GM23338 (cell line): ENCODE measurements around the gene RHBDD1. TPM values are rescaled to one million over a fixed set of nuclear protein-coding genes. Genes with fewer than 3 reads are reported as not detected.
A peak's percentile ranks its signal among the peaks of the same experiment; 100 is the strongest.

Experiments used
- ATAC-seq: fragments of 200-7000 bp; cut with Tn5 transposase; 3 replicates; pipeline ENCODE4 v1.9.1; 2020
- DNase-seq: peaks from one replicate; pipeline ENCODE4 v3.0.0-alpha.2; 2015; ENCODE audit warnings: low spot score
- H2AFZ ChIP-seq: fragments of 200-600 bp; sonication (generic); 2 replicates; pipeline ENCODE4 v1.8.0; 2016; ENCODE audit warnings: antibody characterized with exemption, mild to moderate bottlenecking, moderate library complexity
- H3F3A ChIP-seq: fragments of 200-600 bp; sonication (generic); replicated peaks from 2 replicates; pipeline ENCODE4 v1.8.0; 2017; ENCODE audit warnings: antibody characterized with exemption, mixed run types, low read depth
- H3K27ac ChIP-seq: fragments of 200-600 bp; sonication (generic); 2 replicates; pipeline ENCODE4 v1.6.1; 2016; ENCODE audit warnings: low read depth
- H3K27me3 ChIP-seq: fragments of 200-600 bp; sonication (generic); 2 replicates; pipeline ENCODE4 v1.8.0; 2016; ENCODE audit warnings: mild to moderate bottlenecking, mixed run types, moderate library complexity; ENCODE audit not compliant: insufficient read depth
- H3K36me3 ChIP-seq: fragments of 200-600 bp; sonication (generic); 2 replicates; pipeline ENCODE4 v1.8.0; 2016; ENCODE audit warnings: mild to moderate bottlenecking; ENCODE audit not compliant: insufficient read depth
- H3K4me1 ChIP-seq: fragments of 200-600 bp; sonication (generic); 2 replicates; pipeline ENCODE4 v1.8.0; 2016; ENCODE audit warnings: mild to moderate bottlenecking, moderate library complexity; ENCODE audit not compliant: insufficient read depth
- H3K4me2 ChIP-seq: fragments of 200-600 bp; sonication (generic); 2 replicates; pipeline ENCODE4 v1.7.1; 2017; ENCODE audit warnings: mixed run types
- H3K4me3 ChIP-seq: fragments of 200-600 bp; sonication (generic); 2 replicates; pipeline ENCODE4 v1.6.1; 2016; ENCODE audit warnings: mixed run types
- H3K79me2 ChIP-seq: fragments of 200-600 bp; sonication (generic); replicated peaks from 2 replicates; pipeline ENCODE4 v1.8.0; 2017; ENCODE audit warnings: mild to moderate bottlenecking; ENCODE audit not compliant: insufficient read depth
- H3K9me2 ChIP-seq: fragments of 200-600 bp; sonication (generic); 2 replicates; pipeline ENCODE4 v1.8.0; 2017; ENCODE audit not compliant: insufficient read depth
- H4K20me1 ChIP-seq: fragments of 200-600 bp; sonication (generic); replicated peaks from 2 replicates; pipeline ENCODE4 v1.8.0; 2017; ENCODE audit warnings: mild to moderate bottlenecking; ENCODE audit not compliant: insufficient read depth
- H3K27ac Mint-ChIP-seq: 2 replicates; pipeline ENCODE4 v1.8.0; 2020; ENCODE audit warnings: inconsistent platforms, mild to moderate bottlenecking, moderate library complexity, mixed read lengths
- H3K27me3 Mint-ChIP-seq: 3 replicates; pipeline ENCODE4 v1.8.0; 2022; ENCODE audit warnings: low read depth, mild to moderate bottlenecking, moderate library complexity, mixed read lengths, inconsistent platforms; ENCODE audit not compliant: insufficient read depth, poor library complexity
- H3K36me3 Mint-ChIP-seq: 3 replicates; pipeline ENCODE4 v1.8.0; 2021; ENCODE audit warnings: low read depth, mild to moderate bottlenecking, inconsistent platforms, moderate library complexity, mixed read lengths
- H3K4me1 Mint-ChIP-seq: 3 replicates; pipeline ENCODE4 v1.8.0; 2020; ENCODE audit warnings: mild to moderate bottlenecking, inconsistent platforms, mixed read lengths
- H3K4me3 Mint-ChIP-seq: 3 replicates; pipeline ENCODE4 v1.8.0; 2021; ENCODE audit warnings: moderate library complexity, mild to moderate bottlenecking, inconsistent platforms, mixed read lengths
- H3K9me3 Mint-ChIP-seq: 3 replicates; pipeline ENCODE4 v1.8.0; 2020; ENCODE audit warnings: moderate library complexity, mild to moderate bottlenecking, inconsistent platforms, mixed read lengths
- EZH2phosphoT487 ChIP-seq: fragments of 200-600 bp; sonication (generic); IDR thresholded peaks from one replicate; pipeline ENCODE4 v1.8.1; 2018; ENCODE audit warnings: antibody characterized with exemption; ENCODE audit not compliant: unreplicated experiment
- NANOG ChIP-seq: IDR thresholded peaks from 2 replicates; pipeline ENCODE4 v1.6.1; 2016; ENCODE audit warnings: antibody characterized with exemption, borderline replicate concordance
- STAT1 ChIP-seq: IDR thresholded peaks from one replicate; pipeline ENCODE4 v1.6.1; 2016; ENCODE audit warnings: antibody characterized with exemption; ENCODE audit not compliant: unreplicated experiment
- ZNF114 ChIP-seq: fragments of 250-450 bp; sonication (Bioruptor Pico); IDR thresholded peaks from 2 replicates; pipeline ENCODE4 v1.5.0; 2020; ENCODE audit warnings: mild to moderate bottlenecking, moderate library complexity
- ZNF331 ChIP-seq: fragments of 250-450 bp; sonication (Bioruptor Pico); IDR thresholded peaks from 2 replicates; pipeline ENCODE4 v1.5.0; 2020; ENCODE audit warnings: low read depth, mild to moderate bottlenecking, moderate library complexity
- polyA plus RNA-seq: library from polyadenylated mRNA; unstranded; fragments of >200 nt; fragmentation: Nextera tagmentation; extraction: Ambion mirVana; gene quantifications from 2 replicates; pipeline ENCODE4 v1.2.1, GENCODE V29; 2016
- total RNA-seq: library from RNA; depleted of rRNA; stranded (reverse); fragments of >200 nt; shearing (Covaris generic); gene quantifications from 2 replicates; pipeline ENCODE4 v1.2.3, GENCODE V29; 2014
- TF ChIP-seq, protein P1 (sequence below): fragments of 250-450 bp; sonication (Bioruptor Pico); IDR thresholded peaks from 2 replicates; pipeline ENCODE4 v1.5.0; 2020; ENCODE audit warnings: mild to moderate bottlenecking, moderate library complexity

RHBDD1 gene
- total and polyA plus RNA-seq, 2 experiments from 2014 or later = 7.3 to 13.0 TPM

DNA sequence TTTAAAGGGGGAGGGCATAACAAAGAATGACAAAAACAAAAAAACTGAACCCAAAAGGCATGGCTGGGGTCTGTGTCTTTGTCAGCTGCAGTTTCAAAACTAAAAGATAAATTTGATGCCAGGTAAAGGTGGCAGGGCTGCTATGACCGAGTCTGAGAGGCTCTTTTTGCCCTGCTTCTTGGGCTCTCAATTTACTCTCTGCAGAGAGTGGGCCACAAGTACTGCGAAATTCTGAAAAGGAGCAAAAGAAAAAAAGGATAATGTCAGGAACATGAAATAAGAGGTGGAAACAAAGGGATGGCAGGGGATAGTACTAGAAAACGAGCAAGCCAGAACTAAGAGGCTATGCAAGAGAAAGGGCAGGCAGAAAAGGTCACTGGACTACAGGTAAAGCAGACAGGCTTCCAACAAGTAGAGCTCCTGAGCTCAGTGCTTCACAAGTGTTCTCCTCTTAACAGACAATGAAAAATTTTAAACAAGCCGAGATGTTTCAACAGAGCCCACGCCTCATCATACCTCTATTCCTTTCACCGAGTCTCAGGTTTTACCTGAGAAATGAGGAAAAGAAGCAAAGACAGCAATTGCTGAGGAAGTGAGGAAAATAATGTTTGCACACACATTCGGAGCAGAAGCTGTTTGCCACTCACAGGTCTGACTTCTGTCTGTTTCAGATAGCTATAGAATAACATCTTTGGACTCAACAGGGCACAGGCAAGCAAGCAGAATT is 43.5 kb upstream of the RHBDD1 start (continued):
- TF ChIP-seq, protein P1, sequence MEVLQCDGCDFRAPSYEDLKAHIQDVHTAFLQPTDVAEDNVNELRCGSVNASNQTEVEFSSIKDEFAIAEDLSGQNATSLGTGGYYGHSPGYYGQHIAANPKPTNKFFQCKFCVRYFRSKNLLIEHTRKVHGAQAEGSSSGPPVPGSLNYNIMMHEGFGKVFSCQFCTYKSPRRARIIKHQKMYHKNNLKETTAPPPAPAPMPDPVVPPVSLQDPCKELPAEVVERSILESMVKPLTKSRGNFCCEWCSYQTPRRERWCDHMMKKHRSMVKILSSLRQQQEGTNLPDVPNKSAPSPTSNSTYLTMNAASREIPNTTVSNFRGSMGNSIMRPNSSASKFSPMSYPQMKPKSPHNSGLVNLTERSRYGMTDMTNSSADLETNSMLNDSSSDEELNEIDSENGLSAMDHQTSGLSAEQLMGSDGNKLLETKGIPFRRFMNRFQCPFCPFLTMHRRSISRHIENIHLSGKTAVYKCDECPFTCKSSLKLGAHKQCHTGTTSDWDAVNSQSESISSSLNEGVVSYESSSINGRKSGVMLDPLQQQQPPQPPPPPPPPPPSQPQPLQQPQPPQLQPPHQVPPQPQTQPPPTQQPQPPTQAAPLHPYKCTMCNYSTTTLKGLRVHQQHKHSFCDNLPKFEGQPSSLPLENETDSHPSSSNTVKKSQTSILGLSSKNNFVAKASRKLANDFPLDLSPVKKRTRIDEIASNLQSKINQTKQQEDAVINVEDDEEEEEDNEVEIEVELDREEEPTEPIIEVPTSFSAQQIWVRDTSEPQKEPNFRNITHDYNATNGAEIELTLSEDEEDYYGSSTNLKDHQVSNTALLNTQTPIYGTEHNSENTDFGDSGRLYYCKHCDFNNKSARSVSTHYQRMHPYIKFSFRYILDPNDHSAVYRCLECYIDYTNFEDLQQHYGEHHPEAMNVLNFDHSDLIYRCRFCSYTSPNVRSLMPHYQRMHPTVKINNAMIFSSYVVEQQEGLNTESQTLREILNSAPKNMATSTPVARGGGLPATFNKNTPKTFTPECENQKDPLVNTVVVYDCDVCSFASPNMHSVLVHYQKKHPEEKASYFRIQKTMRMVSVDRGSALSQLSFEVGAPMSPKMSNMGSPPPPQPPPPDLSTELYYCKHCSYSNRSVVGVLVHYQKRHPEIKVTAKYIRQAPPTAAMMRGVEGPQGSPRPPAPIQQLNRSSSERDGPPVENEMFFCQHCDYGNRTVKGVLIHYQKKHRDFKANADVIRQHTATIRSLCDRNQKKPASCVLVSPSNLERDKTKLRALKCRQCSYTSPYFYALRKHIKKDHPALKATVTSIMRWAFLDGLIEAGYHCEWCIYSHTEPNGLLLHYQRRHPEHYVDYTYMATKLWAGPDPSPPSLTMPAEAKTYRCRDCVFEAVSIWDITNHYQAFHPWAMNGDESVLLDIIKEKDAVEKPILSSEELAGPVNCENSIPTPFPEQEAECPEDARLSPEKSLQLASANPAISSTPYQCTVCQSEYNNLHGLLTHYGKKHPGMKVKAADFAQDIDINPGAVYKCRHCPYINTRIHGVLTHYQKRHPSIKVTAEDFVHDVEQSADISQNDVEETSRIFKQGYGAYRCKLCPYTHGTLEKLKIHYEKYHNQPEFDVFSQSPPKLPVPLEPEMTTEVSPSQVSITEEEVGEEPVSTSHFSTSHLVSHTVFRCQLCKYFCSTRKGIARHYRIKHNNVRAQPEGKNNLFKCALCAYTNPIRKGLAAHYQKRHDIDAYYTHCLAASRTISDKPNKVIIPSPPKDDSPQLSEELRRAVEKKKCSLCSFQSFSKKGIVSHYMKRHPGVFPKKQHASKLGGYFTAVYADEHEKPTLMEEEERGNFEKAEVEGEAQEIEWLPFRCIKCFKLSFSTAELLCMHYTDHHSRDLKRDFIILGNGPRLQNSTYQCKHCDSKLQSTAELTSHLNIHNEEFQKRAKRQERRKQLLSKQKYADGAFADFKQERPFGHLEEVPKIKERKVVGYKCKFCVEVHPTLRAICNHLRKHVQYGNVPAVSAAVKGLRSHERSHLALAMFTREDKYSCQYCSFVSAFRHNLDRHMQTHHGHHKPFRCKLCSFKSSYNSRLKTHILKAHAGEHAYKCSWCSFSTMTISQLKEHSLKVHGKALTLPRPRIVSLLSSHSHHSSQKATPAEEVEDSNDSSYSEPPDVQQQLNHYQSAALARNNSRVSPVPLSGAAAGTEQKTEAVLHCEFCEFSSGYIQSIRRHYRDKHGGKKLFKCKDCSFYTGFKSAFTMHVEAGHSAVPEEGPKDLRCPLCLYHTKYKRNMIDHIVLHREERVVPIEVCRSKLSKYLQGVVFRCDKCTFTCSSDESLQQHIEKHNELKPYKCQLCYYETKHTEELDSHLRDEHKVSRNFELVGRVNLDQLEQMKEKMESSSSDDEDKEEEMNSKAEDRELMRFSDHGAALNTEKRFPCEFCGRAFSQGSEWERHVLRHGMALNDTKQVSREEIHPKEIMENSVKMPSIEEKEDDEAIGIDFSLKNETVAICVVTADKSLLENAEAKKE (CRISPR knock-in tag) = no peak
- no peak for TF ChIP-seq NANOG
- no peak for TF ChIP-seq EZH2phosphoT487

DNA sequence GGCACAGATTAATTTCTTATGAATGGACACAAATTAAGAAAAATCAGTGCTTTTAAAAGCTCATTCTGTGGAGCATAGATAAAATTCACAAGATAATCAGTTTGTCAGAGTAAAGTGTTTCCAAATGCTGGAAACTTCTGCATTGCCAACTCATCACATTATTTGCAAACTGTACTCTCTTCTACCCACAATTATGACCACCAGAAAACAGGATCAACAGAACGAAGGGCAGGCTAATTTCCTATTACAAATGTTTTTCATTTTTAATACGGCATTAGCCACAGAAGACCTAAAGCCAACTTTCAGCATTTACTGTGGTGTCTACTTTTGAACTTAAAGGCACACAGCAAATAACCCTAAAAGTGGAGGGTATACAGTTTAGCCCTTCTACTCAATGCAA is 42.2 kb upstream of the RHBDD1 start:
- H3K36me3 ChIP-seq = no peaks in the 10 kb centered on the region
- H3F3A ChIP-seq = peaks cover 5% of the 10 kb centered on the region; the same call in 1 of the 2 replicates
- peaks cover 55% of the 10 kb centered on the region for H3K4me1 ChIP-seq
- Mint-ChIP-seq H3K9me3 (peaks cover 20% of the 10 kb centered on the region; the same call in 2 of the 3 replicates), H3K27me3 (peaks cover 15% of the 10 kb centered on the region), H3K27ac (no peak overlapping the region), H3K36me3 (peaks cover 41% of the 10 kb centered on the region), H3K4me1 (peaks cover 55% of the 10 kb centered on the region), H3K4me3 (peak overlapping the region; percentile 62)
- no peak overlapping the region for H2AFZ ChIP-seq
- 0 out of 2 replicates have a peak, but pooled peaks cover 4% of the 10 kb centered on the region for H4K20me1 ChIP-seq
- no peak for DNase-seq
- peak overlapping the region; percentile 54 for H3K4me3 ChIP-seq
- H3K9me2 ChIP-seq = no peaks in the 10 kb centered on the region
- peak overlapping the region; percentile 84 for H3K4me2 ChIP-seq
- no peak for ATAC-seq
- no peaks in the 10 kb centered on the region for H3K27me3 ChIP-seq
- H3K27ac ChIP-seq = 0 out of 2 replicates have a peak overlapping the region, but pooled peaks have one; percentile 94
- H3K79me2 ChIP-seq = peaks cover 79% of the 10 kb centered on the region
- TF ChIP-seq NANOG = no peak
- TF ChIP-seq STAT1 = no peak
- TF ChIP-seq, protein P1 (CRISPR knock-in tag) = no peak
- TF ChIP-seq ZNF331 (CRISPR knock-in tag) = no peak
- TF ChIP-seq ZNF114 (CRISPR knock-in tag) = no peak
